CD4-positive, alpha-beta memory T cell (primary cell): ENCODE data around the gene PEG3. TPM values are rescaled to one million over a fixed set of nuclear protein-coding genes. Genes with fewer than 3 reads are reported as not detected.
A peak's percentile ranks its signal among the peaks of the same experiment; 100 is the strongest.

Experiments used
- CTCF ChIA-PET: fragments of 350-600 bp; sonication (Branson Sonifier 250); formaldehyde crosslinking; loops from one replicate; lab custom pipeline; 2021; ENCODE audit warnings: inconsistent platforms; ENCODE audit not compliant: partially characterized antibody; lab: Charles Lee
- POLR2A ChIA-PET: fragments of 350-600 bp; sonication (Branson Sonifier 250); formaldehyde crosslinking; loops from one replicate; lab custom pipeline; 2021; ENCODE audit not compliant: partially characterized antibody; lab: Charles Lee
- DNase-seq, 5 donors: peaks; one replicate each; pipeline versions ENCODE4 v3.0.0 to v3.0.0-alpha.2; 2020 to 2022; ENCODE audit warnings: mixed read lengths in 1 of 5
- H3K27ac ChIP-seq: one replicate; pipeline ENCODE4 v1.7.0; 2013; ENCODE audit warnings: low read depth, low read length
- H3K27me3 ChIP-seq: 2 replicates; pipeline ENCODE4 v1.7.0; 2013; ENCODE audit warnings: mild to moderate bottlenecking, low read length, moderate library complexity; ENCODE audit not compliant: insufficient read depth
- H3K36me3 ChIP-seq: 2 replicates; pipeline ENCODE4 v1.7.0; 2013; ENCODE audit warnings: mild to moderate bottlenecking, low read length, moderate library complexity; ENCODE audit not compliant: insufficient read depth
- H3K4me1 ChIP-seq: 2 replicates; pipeline ENCODE4 v1.7.0; 2013; ENCODE audit warnings: mild to moderate bottlenecking, low read length, moderate library complexity; ENCODE audit not compliant: insufficient read depth
- H3K4me3 ChIP-seq, 2 donors: one replicate each; pipeline ENCODE4 v1.7.0; 2013; ENCODE audit warnings: low read length in 2 of 2, mild to moderate bottlenecking in 1 of 2
- H3K9me3 ChIP-seq, 2 donors: one replicate each; pipeline ENCODE4 v1.7.0; 2013; ENCODE audit warnings: low read length in 2 of 2, control low read depth in 1 of 2; ENCODE audit not compliant: control insufficient read depth in 1 of 2
- H3K27ac Mint-ChIP-seq, 7 donors: one replicate each; pipeline ENCODE4 v1.8.0; 2020 to 2021; ENCODE audit warnings: mixed read lengths in 7 of 7, mild to moderate bottlenecking in 6 of 7, inconsistent platforms in 3 of 7, moderate library complexity in 3 of 7
- H3K27me3 Mint-ChIP-seq, 2 donors: one replicate each; pipeline ENCODE4 v1.8.0; 2020 to 2021; ENCODE audit warnings: mixed read lengths in 2 of 2
- H3K36me3 Mint-ChIP-seq, 2 donors: one replicate each; pipeline ENCODE4 v1.8.0; 2020 to 2021; ENCODE audit warnings: mixed read lengths in 2 of 2, inconsistent platforms in 1 of 2, mild to moderate bottlenecking in 1 of 2
- H3K4me1 Mint-ChIP-seq, 4 donors: one replicate each; pipeline ENCODE4 v1.8.0; 2020 to 2021; ENCODE audit warnings: mixed read lengths in 4 of 4, mild to moderate bottlenecking in 1 of 4
- H3K4me3 Mint-ChIP-seq, 8 donors: one replicate each; pipeline ENCODE4 v1.8.0; 2020 to 2021; ENCODE audit warnings: mixed read lengths in 8 of 8, mild to moderate bottlenecking in 7 of 8, moderate library complexity in 6 of 8, inconsistent platforms in 3 of 8
- H3K9me3 Mint-ChIP-seq, 8 donors: one replicate each; pipeline ENCODE4 v1.8.0; 2020 to 2021; ENCODE audit warnings: mixed read lengths in 8 of 8, mild to moderate bottlenecking in 5 of 8, inconsistent platforms in 3 of 8, moderate library complexity in 1 of 8
- intact Hi-C: fragments of 100-400 bp; cut with micrococcal nuclease; formaldehyde crosslinking; loops from one replicate; pipeline ENCODE4 v1.15.1; 2023
- polyA plus RNA-seq, 2 donors: library from polyadenylated mRNA; unstranded; fragments of 300-500 nt; fragmentation: Illumina TruSeq; gene quantifications; one replicate each; pipeline ENCODE4 v1.2.3, GENCODE V29; 2021
- total RNA-seq, 2 experiments: library from RNA; stranded (reverse); gene quantifications; one replicate each; pipeline ENCODE4 v1.2.3, GENCODE V29; 2021

The PEG3 gene
- total and polyA plus RNA-seq, 4 experiments from 2014 or later = not detected

- intact Hi-C loops = no loop called here
- Mint-ChIP-seq H3K4me3 (peak overlapping the region in 1 of 8 donors; percentile 21), H3K36me3 (peaks cover 15 to 24% of the 10 kb centered on the region in 2 donors)
Measured at GRCh38 chr19:56839652-56840450, 675 bp downstream of the PEG3 start.

GRCh38 chr19:56838909-56839651 is 1.4 kb downstream of the PEG3 start:
- peak in 1 of 5 donors; percentile 10 for DNase-seq

More at GRCh38 chr19:56839652-56840450, 675 bp downstream of the PEG3 start:
- Histone ChIP-seq H3K4me1 (no peaks in the 10 kb centered on the region), H3K36me3 (no peaks in the 10 kb centered on the region), H3K27ac (no peak overlapping the region), H3K27me3 (no peaks in the 10 kb centered on the region), H3K9me3 (no peaks in the 10 kb centered on the region), H3K4me3 (no peak overlapping the region)
- DNase-seq = no peak
- Mint-ChIP-seq H3K27me3 (peaks cover 0 to 2% of the 10 kb centered on the region in 2 donors), H3K9me3 (peaks cover 5 to 59% (median 49%) of the 10 kb centered on the region in 8 donors), H3K4me1 (peaks cover 0 to 3% (median under 1%) of the 10 kb centered on the region in 4 donors), H3K27ac (no peak overlapping the region)
- ChIA-PET CTCF (no interaction called here), POLR2A (no interaction called here)

GRCh38 chr19:56838024-56838908 is 2.3 kb downstream of the PEG3 start:
- H3K36me3 Mint-ChIP-seq = peaks cover 15 to 24% of the 10 kb centered on the region in 2 donors
- Histone ChIP-seq H3K9me3 (no peaks in the 10 kb centered on the region), H3K4me1 (no peaks in the 10 kb centered on the region), H3K36me3 (no peaks in the 10 kb centered on the region), H3K4me3 (peak overlapping the region in 1 of 2 donors; percentile 19), H3K27ac (no peak overlapping the region), H3K27me3 (no peaks in the 10 kb centered on the region)
- peaks cover 0 to 3% (median under 1%) of the 10 kb centered on the region in 4 donors for H3K4me1 Mint-ChIP-seq
- ChIA-PET CTCF (no interaction called here), POLR2A (no interaction called here)
- H3K4me3 Mint-ChIP-seq = peak overlapping the region in 2 of 8 donors; percentile 24 to 63
- intact Hi-C loops = no loop called here
- DNase-seq = no peak
- peaks cover 8 to 72% (median 58%) of the 10 kb centered on the region in 8 donors for H3K9me3 Mint-ChIP-seq
- peaks cover 0 to 2% of the 10 kb centered on the region in 2 donors for H3K27me3 Mint-ChIP-seq
- no peak overlapping the region for H3K27ac Mint-ChIP-seq

More at GRCh38 chr19:56838909-56839651, 1.4 kb downstream of the PEG3 start:
- Mint-ChIP-seq H3K9me3 (peaks cover 5 to 65% (median 54%) of the 10 kb centered on the region in 8 donors), H3K36me3 (peaks cover 15 to 24% of the 10 kb centered on the region in 2 donors), H3K4me1 (peaks cover 0 to 3% (median under 1%) of the 10 kb centered on the region in 4 donors), H3K27me3 (peaks cover 0 to 2% of the 10 kb centered on the region in 2 donors), H3K4me3 (peak overlapping the region in 1 of 8 donors; percentile 21), H3K27ac (no peak overlapping the region)
- H3K27ac ChIP-seq = no peak overlapping the region
- ChIA-PET POLR2A (no interaction called here), CTCF (no interaction called here)
- H3K9me3 ChIP-seq = no peaks in the 10 kb centered on the region
- no peaks in the 10 kb centered on the region for H3K4me1 ChIP-seq
- peak overlapping the region in 1 of 2 donors; percentile 19 for H3K4me3 ChIP-seq
- intact Hi-C loops = no loop called here
- H3K36me3 ChIP-seq = no peaks in the 10 kb centered on the region
- H3K27me3 ChIP-seq = no peaks in the 10 kb centered on the region

GRCh38 chr19:56837492-56838023 is 3.0 kb downstream of the PEG3 start:
- ChIA-PET POLR2A (no interaction called here), CTCF (no interaction called here)
- H3K4me1 Mint-ChIP-seq = peaks cover 0 to 3% (median under 1%) of the 10 kb centered on the region in 4 donors
- intact Hi-C loops = no loop called here
- peaks cover 9 to 78% (median 59%) of the 10 kb centered on the region in 8 donors for H3K9me3 Mint-ChIP-seq
- Histone ChIP-seq H3K9me3 (no peaks in the 10 kb centered on the region), H3K27ac (no peak overlapping the region), H3K4me1 (no peaks in the 10 kb centered on the region), H3K36me3 (no peaks in the 10 kb centered on the region), H3K4me3 (no peak overlapping the region), H3K27me3 (no peaks in the 10 kb centered on the region)
- H3K27ac Mint-ChIP-seq = peak overlapping the region in 1 of 7 donors; percentile 41
- H3K27me3 Mint-ChIP-seq = peaks cover 0 to 2% of the 10 kb centered on the region in 2 donors
- H3K4me3 Mint-ChIP-seq = peak overlapping the region in 2 of 8 donors; percentile 24 to 63
- no peak for DNase-seq
- peaks cover 15 to 24% of the 10 kb centered on the region in 2 donors for H3K36me3 Mint-ChIP-seq

- Mint-ChIP-seq H3K27me3 (peaks cover 0 to 2% of the 10 kb centered on the region in 2 donors), H3K4me1 (peaks cover 0 to 3% (median under 1%) of the 10 kb centered on the region in 4 donors), H3K9me3 (peaks cover 9 to 83% (median 63%) of the 10 kb centered on the region in 8 donors), H3K27ac (no peak overlapping the region), H3K4me3 (no peak overlapping the region), H3K36me3 (peaks cover 15 to 24% of the 10 kb centered on the region in 2 donors)
- no peaks in the 10 kb centered on the region for H3K36me3 ChIP-seq
- POLR2A ChIA-PET = no interaction called here
- H3K27me3 ChIP-seq = no peaks in the 10 kb centered on the region
- no peak overlapping the region for H3K27ac ChIP-seq
- no peaks in the 10 kb centered on the region for H3K9me3 ChIP-seq
- no peaks in the 10 kb centered on the region for H3K4me1 ChIP-seq
- no peak overlapping the region for H3K4me3 ChIP-seq
- CTCF ChIA-PET = no interaction called here
- DNase-seq = no peak
- intact Hi-C loops = no loop called here
Measured at GRCh38 chr19:56837004-56837403, 3.5 kb downstream of the PEG3 start.

GRCh38 chr19:56836059-56836458 is 4.5 kb downstream of the PEG3 start:
- Mint-ChIP-seq H3K36me3 (peaks cover 14 to 22% of the 10 kb centered on the region in 2 donors), H3K27ac (no peak overlapping the region), H3K4me1 (peaks cover 0 to 3% (median under 1%) of the 10 kb centered on the region in 4 donors), H3K9me3 (peaks cover 9 to 76% (median 55%) of the 10 kb centered on the region in 8 donors), H3K27me3 (peaks cover 0 to 2% of the 10 kb centered on the region in 2 donors), H3K4me3 (no peak overlapping the region)
- intact Hi-C loops = no loop called here
- no peaks in the 10 kb centered on the region for H3K4me1 ChIP-seq
- ChIA-PET POLR2A (no interaction called here), CTCF (interaction anchor here (0.5 kb wide), 1 partner anchor 1419 kb away, joined by 3 read pairs; no protein-coding TSS in a partner anchor)
- no peaks in the 10 kb centered on the region for H3K9me3 ChIP-seq
- no peaks in the 10 kb centered on the region for H3K36me3 ChIP-seq
- DNase-seq = no peak
- no peak overlapping the region for H3K27ac ChIP-seq
- H3K4me3 ChIP-seq = no peak overlapping the region
- H3K27me3 ChIP-seq = no peaks in the 10 kb centered on the region
